NCI-H345 (cell line): ENCODE results near the gene LMAN2.
"Not testable (repeated sequence)": the region's sequence is repeated elsewhere in the genome, so short reads cannot be mapped to it uniquely, and the experiment has no call there.

Source experiments
- DNase-seq: peaks from one replicate; lab custom pipeline; 2025; lab: John Stamatoyannopoulos, UW

LMAN2 gene

GRCh38 chr5:177378884-177379883 is 27.7 kb upstream of the LMAN2 start:
- DNase-seq: no peak

DNA sequence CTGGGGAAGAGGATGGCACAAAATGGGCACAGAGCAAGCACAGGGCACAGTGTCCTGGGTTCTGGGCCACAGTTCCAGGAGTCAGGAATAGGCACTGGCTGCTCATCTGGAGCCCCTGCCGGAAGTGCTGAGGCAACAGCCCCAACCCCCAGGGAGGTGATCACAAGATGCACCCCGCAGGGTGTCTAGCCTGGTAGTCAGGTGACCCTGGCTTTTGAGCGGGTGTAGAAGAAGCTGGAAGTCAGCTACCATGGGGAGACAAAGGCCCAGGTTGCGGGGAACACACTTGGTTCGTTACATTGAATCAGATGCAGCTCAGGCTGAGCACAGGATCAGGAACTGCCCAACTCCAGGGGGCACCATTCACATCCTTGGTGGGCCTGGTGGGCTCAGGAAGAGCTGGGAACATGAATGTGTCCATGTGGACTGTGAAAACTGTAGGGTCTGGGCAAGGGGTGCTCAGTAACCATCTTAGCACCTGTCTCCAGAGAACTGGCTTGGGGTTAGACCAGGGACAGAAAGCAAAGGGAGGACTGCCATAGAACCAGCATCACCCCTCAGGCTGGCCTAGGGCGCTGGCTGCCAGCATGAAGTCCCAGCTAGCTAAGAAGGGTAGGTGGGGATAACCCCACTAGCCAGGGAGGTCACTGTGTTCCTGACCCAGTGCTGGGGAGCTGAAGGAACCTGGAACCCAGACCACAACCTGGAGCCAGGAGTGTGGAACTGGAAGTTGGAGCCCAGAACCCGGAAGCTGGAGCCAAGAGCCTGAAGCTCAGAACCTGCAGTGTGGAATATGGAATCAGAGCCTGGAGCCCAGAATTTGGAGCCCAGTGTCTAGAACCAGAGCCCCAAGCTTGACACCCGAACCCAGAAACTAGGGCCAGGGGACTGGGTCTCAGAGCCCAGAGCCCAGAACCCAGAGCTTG is 26.6 kb upstream of the LMAN2 start:
- no peak for DNase-seq

- DNase-seq: no peak
These were observed 24.6 kb upstream of the LMAN2 start for GRCh38 chr5:177376107-177376506.

DNA sequence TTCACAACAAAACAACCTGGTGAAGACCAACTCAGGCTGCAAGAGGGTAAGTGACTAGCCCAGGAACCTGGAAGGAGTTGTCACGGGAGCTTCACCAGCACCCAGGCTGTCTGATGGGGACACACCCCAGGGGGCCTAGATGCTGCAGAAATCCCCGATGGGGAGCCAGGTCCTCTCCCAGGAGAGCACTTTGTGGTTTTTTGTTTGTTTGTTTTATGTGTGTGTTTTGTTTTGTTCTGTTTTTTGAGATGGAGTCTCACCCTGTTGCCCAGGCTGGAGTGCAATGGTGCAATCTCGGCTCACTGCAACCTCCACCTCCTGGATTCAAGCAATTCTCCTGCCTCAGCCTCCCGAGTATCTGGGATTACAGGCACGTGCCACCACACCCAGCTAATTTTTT is 24.0 kb upstream of the LMAN2 start:
- DNase-seq: not testable (repeated sequence)

GRCh38 chr5:177374211-177374610 is 22.7 kb upstream of the LMAN2 start:
- no peak for DNase-seq

DNA sequence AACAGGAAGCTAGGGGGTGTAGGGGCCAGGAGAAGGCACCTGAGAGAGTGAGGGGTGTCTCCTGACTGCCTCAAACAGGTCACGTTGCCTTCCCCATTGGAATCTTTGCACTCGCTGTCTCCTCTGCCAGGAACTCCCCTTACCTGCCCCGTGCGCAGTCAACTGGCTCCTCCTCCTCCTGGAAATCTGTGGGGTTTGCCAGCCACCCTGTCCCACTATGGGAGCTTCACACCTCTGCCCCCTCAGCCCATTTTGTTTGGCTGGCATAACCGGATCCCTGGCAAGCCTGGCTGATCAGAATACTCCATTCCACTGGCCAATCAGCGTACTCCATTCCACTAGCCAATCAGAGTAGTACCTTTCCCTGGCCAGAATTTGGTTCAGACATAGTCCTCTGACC is 22.3 kb upstream of the LMAN2 start:
- no peak for DNase-seq

DNA sequence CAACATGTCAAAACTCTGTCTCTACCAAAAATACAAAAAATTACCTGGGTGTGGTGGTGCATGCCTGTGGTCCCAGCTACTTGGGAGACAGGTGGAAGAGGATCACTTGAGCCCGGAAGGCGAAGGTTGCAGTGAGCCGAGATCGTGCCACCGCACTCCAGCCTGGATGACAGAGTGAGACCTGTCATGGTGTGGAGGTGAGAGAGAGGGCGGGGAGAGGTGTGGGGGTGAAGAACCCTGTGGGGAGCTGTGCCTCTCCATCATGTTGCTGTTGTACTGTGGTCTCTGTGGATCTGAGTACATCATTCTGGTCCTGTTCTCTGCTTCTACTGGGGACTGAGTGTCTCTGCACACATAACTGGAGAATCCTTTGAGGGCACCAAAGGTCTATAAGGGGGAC is 21.4 kb upstream of the LMAN2 start:
- DNase-seq: no peak

DNA sequence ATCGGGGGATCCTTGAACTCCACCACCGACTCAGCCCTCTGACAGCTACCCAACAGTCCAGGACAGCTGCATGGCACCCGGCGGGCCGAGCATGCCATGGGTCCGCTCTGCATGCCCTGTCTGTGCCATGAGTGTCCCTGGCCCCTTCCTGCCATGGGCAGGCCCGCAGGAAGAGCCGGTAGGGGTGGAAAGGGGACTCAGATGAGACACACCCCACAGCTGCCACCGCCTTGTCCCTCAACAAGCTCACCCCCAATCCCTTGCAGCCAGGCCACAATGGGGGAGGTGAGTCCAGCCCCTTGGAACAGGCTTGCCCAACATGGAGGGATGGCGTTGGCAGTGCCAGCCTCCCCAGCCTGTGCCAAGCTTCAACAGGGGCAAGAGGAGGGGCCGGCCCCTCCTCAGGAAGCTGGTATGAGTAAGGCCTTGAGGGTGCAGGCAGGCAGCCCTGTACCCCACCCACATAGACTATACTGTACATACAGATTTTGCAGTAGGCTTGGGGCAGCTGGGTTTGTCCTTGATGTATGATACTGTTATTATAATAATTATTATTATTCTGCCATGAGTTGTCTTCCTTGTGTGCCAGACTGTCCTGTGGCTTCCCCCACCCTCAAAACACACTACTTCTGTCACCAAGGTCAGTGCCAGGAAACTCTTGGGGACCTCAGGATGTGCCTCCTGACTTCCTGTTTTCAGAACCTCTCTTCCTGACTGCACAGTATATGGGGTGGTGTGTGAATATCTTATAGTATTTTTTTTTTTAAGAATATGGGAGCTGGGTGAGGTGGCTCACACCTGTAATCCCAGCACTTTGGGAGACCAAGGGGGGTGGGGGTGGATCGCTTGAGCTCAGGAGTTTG is 20.8 kb upstream of the LMAN2 start:
- no peak for DNase-seq

DNA sequence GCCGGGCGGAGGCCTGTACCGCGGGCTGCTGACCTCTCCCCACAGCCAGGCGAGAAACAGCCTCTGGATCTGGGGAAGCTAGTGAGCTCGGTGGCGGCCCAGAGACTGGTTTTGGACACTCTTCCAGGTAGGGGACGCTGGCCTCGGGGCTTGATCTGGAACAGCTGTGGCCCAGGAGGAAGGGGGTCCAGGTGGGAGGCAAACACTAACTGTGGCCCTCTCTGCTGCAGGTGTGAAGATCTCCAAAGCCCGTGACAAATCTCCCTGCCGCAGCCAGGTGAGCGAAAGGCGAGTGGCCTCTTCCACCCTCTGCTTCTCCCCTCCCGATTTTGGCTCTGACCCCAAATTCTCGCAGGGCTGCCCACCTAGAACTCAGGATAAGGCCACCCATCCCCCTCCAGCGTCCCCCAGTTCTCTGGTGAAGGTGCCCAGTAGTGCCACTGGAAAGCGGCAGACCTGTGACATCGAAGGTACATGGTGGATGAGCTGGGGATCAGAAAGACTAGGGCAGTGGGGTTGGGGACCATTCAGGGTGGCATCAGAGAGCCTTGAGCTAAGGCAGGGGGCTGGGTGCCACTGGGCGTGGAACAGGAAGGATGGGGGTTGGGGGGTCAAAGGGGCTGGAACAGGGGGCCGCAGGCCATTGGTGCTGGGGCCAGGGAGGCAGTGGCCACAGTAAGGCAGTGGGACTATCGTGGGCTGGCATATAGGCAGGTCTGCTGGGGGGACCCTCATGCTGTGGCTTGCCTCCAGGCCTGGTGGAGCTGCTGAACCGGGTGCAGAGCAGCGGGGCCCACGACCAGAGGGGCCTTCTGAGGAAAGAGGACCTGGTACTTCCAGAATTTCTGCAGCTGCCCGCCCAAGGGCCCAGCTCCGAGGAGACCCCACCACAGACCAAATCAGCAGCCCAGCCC is 19.9 kb upstream of the LMAN2 start:
- DNase-seq: no peak

DNA sequence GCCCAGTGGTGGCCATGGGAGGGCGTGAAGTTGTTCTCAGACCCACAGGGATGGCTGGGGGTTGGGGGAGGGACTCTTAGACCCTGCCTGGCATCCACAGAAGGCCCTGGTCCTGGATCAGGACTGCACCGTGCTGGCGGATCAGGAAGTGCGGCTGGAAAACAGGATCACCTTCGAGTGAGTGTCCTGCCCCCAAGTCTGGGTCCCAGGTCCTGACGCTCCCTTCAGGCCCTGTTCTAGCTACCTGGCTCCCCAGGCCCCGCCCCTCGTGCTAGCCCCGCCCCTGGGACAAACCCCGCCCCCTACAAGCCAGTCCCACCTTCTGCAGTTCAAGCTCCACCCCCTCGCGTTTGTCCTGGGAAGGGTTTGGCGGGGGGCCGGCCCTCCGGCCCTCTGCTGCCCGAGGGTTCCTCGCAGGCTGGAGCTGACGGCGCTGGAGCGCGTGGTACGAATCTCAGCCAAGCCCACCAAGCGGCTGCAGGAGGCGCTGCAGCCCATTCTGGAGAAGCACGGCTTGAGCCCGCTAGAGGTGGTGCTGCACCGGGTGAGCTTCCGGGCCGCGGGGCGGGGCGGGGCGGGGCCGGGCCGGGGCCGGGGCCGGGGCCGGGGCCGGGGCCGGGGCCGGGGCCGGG is 19.1 kb upstream of the LMAN2 start:
- DNase-seq: peak; percentile 89

GRCh38 chr5:177369645-177370440 is 18.4 kb upstream of the LMAN2 start:
- no peak for DNase-seq

- DNase-seq: no peak
These were observed 17.6 kb upstream of the LMAN2 start for GRCh38 chr5:177368869-177369644.

- no peak for DNase-seq
These were observed 16.8 kb upstream of the LMAN2 start for GRCh38 chr5:177367981-177368868.

- no peak for DNase-seq
These were observed 15.9 kb upstream of the LMAN2 start for GRCh38 chr5:177367323-177367848.

- DNase-seq: peak; percentile 42
These were observed 15.3 kb upstream of the LMAN2 start for GRCh38 chr5:177366528-177367322.

DNA sequence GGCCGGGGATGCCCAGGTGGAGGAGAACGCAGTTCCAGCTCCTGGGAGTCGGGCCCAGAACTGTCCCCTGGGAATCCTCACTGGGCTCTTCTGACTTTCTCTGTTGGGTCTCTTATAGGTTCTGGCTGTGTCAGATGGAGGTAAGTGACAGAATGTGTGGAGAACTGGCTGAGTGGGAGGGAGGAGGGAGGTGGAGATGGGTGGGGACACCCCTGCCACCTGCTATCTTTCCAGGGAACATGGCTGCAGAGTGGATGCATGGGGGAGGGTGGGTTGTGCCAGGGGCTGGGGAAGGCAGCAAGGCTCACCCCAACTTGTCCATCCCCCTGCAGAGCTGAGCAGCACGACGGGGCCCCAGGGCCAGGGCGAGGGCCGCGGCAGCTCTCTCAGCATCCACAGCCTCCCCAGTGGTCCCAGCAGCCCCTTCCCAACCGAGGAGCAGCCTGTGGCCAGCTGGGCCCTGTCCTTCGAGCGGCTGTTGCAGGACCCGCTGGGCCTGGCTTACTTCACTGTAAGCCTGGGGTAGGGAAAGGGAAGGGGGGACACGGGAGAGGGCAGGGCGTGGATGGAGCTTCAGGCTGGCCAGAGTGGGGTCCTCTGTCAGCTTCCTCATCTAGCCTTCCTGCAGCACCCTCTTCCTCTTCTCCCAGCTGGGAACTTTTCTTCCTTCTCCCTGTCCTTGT is 14.5 kb upstream of the LMAN2 start:
- DNase-seq: no peak
